ENCODE measurements around the gene FOSL1.

- TF ChIP-seq CTCF (IDR thresholded peaks at IDR 0.05; ENCODE audit: insufficient read depth, low read depth, low read length), result no peak
- TF ChIP-seq EZH2 (IDR thresholded peaks at IDR 0.05; ENCODE audit: insufficient read depth, low read length), result no peak
Observed at GRCh38 chr11:65894034-65894591, 6.1 kb downstream of the FOSL1 start.
